Pons (tissue), 1 donor: ENCODE measurements around the gene INSIG1.

Experiments used
- DNase-seq: peaks from one replicate; pipeline ENCODE4 v3.0.0-alpha.2; 2016; ENCODE audit warnings: low spot score

INSIG1 gene

GRCh38 chr7:155349601-155350331, 52.1 kb downstream of the INSIG1 start:
- DNase-seq, result no peak

GRCh38 chr7:155351120-155351870, 53.6 kb downstream of the INSIG1 start:
- no peak for DNase-seq

GRCh38 chr7:155352076-155352752, 54.5 kb downstream of the INSIG1 start:
- DNase-seq, result no peak

DNA sequence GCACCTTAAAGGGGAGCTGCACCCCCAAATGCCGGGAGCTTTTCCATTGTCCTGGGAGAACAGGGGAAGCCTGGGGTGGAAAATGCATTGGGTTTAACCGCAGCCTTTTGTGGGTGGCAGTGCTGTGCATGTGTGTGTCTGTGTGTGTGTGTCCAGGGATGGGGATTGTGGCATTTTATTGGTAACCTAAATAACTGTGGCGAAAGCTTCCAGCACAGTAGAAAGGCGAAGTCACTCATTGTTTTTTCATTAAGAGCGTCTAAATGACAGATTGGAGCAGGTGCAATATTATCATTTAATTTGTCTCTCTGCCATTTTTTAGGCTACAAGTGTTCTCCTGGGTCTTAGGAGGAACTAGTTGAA, 55.1 kb downstream of the INSIG1 start:
- no peak for DNase-seq

- DNase-seq, result no peak
Observed at GRCh38 chr7:155353256-155353897, 55.7 kb downstream of the INSIG1 start.

GRCh38 chr7:155354371-155355048, 56.8 kb downstream of the INSIG1 start:
- no peak for DNase-seq

DNA sequence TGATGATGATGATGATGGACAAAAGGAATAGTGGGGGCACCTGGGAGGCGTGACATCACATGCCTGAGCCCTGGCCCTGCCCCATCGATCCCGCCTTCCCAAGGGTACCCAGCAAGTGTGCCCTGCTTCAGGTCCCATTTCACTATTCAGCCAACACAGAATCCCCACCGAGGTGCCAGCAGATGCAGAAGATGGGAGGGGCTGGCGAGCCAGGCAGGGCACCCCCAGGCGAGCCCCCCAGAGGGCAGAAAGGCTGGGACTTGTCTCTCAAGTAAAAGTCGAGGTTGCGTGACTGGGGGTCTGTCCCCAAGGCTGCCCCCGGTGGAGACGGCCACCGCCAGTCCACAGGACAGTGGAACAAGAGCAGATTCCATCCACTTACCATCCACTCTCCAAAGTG, 57.5 kb downstream of the INSIG1 start:
- DNase-seq, result no peak

GRCh38 chr7:155355745-155356144, 58.1 kb downstream of the INSIG1 start:
- DNase-seq, result no peak

- DNase-seq, result no peak
Observed at GRCh38 chr7:155356323-155357105, 58.8 kb downstream of the INSIG1 start.

GRCh38 chr7:155357573-155358041, 59.9 kb downstream of the INSIG1 start:
- DNase-seq, result no peak

DNA sequence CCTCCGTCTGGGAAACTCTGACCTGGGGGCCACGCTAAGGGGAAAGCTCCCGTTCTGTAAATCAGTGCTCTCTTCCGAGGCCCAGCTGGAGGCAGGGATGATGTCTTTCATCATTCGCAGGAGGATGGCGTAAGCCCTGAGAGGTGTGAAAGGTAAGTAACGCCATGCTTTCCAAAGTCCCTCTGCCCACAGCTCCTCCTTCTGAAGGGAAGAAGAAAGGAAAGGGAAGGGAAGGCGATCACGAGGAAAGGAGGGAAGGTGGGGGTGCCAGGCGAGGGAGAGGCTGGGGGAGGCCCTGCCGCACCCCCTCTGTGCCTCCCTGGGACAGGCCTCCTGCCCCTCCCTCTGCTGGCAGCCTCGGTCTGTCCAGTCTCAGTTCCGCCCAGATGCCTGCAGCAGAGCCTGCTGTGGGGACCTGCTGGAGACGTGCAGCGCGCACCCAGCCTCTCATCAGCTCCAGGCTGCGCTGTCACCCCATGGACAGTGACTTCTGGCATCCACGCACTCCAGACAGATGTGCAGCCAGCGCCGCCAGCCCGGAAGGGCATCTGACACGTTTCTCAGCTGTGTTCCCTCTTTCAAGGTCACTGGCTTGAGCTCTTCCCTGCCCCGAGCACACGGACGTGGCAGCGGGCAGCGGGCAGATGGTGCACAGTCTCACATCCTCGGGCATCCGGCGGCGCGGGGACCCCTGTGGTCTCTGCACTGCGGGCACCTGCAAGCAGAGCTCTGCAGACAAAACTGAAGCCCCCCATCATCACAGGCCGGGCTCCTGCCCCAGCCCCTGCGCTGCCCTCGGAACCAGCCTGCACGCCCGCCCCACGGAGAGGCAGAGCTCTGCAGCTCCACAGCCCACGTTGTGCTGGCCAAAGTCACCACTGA, 60.6 kb downstream of the INSIG1 start:
- no peak for DNase-seq

DNA sequence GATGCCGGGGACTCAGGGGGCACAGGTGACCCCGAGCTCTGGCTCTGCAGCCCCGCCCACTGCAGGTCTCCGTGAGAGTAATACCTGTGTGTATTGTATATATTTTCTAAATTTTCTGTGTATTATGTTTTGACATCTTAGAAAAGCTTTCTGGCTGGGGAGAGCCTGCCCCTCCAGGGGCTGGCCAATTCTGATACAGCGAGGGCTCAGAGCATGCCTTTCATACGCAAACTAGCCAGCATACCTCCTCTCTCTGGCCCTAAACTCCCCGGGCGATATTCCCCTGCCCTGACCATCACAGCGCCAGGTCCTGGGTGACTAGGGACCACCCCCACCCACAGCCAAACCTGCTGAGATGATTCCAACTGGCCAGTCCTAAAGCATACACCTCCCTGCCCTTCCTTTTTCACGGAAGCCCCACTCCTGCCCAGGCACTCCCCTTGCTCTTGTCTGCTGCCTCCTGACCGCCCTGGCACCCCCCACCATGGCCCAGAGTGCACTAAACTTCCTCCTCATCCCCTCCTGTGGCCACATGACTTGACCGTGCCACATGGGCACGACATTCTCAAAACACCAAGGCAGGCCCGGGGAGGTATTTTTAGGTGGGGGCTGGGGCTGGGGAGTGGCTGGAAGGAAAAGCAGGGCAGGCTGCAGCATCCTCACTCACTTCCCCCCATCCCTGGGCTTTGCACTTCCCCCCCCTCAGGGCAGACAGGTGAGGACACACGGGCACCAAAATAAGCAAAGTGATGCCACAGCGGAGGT, 61.5 kb downstream of the INSIG1 start:
- DNase-seq, result no peak
